ENCODE data around the gene BNC2. TPM values are rescaled to one million over a fixed set of nuclear protein-coding genes. Genes with fewer than 3 reads are reported as not detected.

Gene BNC2
- total RNA-seq, 1 experiment from 2014 or later: 2.9 TPM

GRCh38 chr9:16447946-16448345, 422.5 kb downstream of the BNC2 start:
- CTCF ChIA-PET: no interaction called here
- BruUV-seq (replicated peaks): no TSS peak
- H3K4me1 ChIP-seq (replicated peaks; ENCODE audit: insufficient read depth): peaks cover 12% of the 10 kb centered on the region
- intact Hi-C loops (cut with micrococcal nuclease; ENCODE audit: unreplicated experiment): no loop called here
- no peak overlapping the region for H3K27ac ChIP-seq
- H3K9me2 ChIP-seq (ENCODE audit: insufficient read depth): no peaks in the 10 kb centered on the region
- 0 out of 2 replicates have a peak, but pooled peaks cover 3% of the 10 kb centered on the region for H3K9me3 ChIP-seq (ENCODE audit: insufficient read depth, low read depth)
- H3K79me2 ChIP-seq (ENCODE audit: low read depth): no peaks in the 10 kb centered on the region
- POLR2A ChIA-PET (ENCODE audit: unreplicated experiment): no interaction called here
- TF ChIP-seq EZH2 (IDR thresholded peaks at IDR 0.05; ENCODE audit: low read depth) (no peak), CTCF (conservative IDR thresholded peaks at IDR 0.05) (no peak)
- H3K4me3 ChIP-seq: no peak overlapping the region
- H2AFZ ChIP-seq: no peak overlapping the region
- no peaks in the 10 kb centered on the region for H4K20me1 ChIP-seq (ENCODE audit: insufficient read depth)
- no peaks in the 10 kb centered on the region for H3K27me3 ChIP-seq (ENCODE audit: insufficient read depth, low read depth)
- no peak overlapping the region for H3K4me2 ChIP-seq
- no peaks in the 10 kb centered on the region for H3F3A ChIP-seq (ENCODE audit: insufficient read depth, low read depth)
- H3K36me3 ChIP-seq (ENCODE audit: low read depth): no peaks in the 10 kb centered on the region
- no peak for DNase-seq

GRCh38 chr9:16446636-16447035, 423.8 kb downstream of the BNC2 start:
- Histone ChIP-seq H3K27ac (no peak overlapping the region), H2AFZ (no peak overlapping the region), H3K4me1 (replicated peaks; ENCODE audit: insufficient read depth) (peaks cover 25% of the 10 kb centered on the region), H3K36me3 (ENCODE audit: low read depth) (no peaks in the 10 kb centered on the region), H4K20me1 (ENCODE audit: insufficient read depth) (no peaks in the 10 kb centered on the region), H3K4me2 (no peak overlapping the region), H3K4me3 (no peak overlapping the region), H3K27me3 (ENCODE audit: insufficient read depth, low read depth) (no peaks in the 10 kb centered on the region), H3F3A (ENCODE audit: insufficient read depth, low read depth) (no peaks in the 10 kb centered on the region; the same call in 1 of the 2 replicates), H3K79me2 (ENCODE audit: low read depth) (no peaks in the 10 kb centered on the region), H3K9me3 (ENCODE audit: insufficient read depth, low read depth) (0 out of 2 replicates have a peak, but pooled peaks cover 3% of the 10 kb centered on the region), H3K9me2 (ENCODE audit: insufficient read depth) (no peaks in the 10 kb centered on the region)
- DNase-seq: no peak
- CTCF ChIA-PET: no interaction called here
- intact Hi-C loops (cut with micrococcal nuclease; ENCODE audit: unreplicated experiment): no loop called here
- no peak for TF ChIP-seq CTCF (conservative IDR thresholded peaks at IDR 0.05)
- no peak for TF ChIP-seq EZH2 (IDR thresholded peaks at IDR 0.05; ENCODE audit: low read depth)
- no TSS peak for BruUV-seq (replicated peaks)
- POLR2A ChIA-PET (ENCODE audit: unreplicated experiment): no interaction called here

GRCh38 chr9:16445141-16445920, 425.1 kb downstream of the BNC2 start:
- DNase-seq: peak in 1 of 2 experiments; percentile 61
- Histone ChIP-seq H3K9me2 (ENCODE audit: insufficient read depth) (no peaks in the 10 kb centered on the region), H3K9me3 (ENCODE audit: insufficient read depth, low read depth) (0 out of 2 replicates have a peak, but pooled peaks cover 3% of the 10 kb centered on the region), H2AFZ (no peak overlapping the region), H3K4me1 (replicated peaks; ENCODE audit: insufficient read depth) (peaks cover 27% of the 10 kb centered on the region), H3K27me3 (ENCODE audit: insufficient read depth, low read depth) (no peaks in the 10 kb centered on the region), H3K27ac (no peak overlapping the region), H3K36me3 (ENCODE audit: low read depth) (no peaks in the 10 kb centered on the region), H3K79me2 (ENCODE audit: low read depth) (no peaks in the 10 kb centered on the region), H3K4me3 (no peak overlapping the region), H3K4me2 (no peak overlapping the region), H3F3A (ENCODE audit: insufficient read depth, low read depth) (no peaks in the 10 kb centered on the region; the same call in 1 of the 2 replicates), H4K20me1 (ENCODE audit: insufficient read depth) (no peaks in the 10 kb centered on the region)
- TF ChIP-seq EZH2 (IDR thresholded peaks at IDR 0.05; ENCODE audit: low read depth) (no peak), CTCF (conservative IDR thresholded peaks at IDR 0.05) (no peak)
- POLR2A ChIA-PET (ENCODE audit: unreplicated experiment): no interaction called here
- BruUV-seq (replicated peaks): no TSS peak
- intact Hi-C loops (cut with micrococcal nuclease; ENCODE audit: unreplicated experiment): no loop called here
- CTCF ChIA-PET: no interaction called here

All from PC-9 (cell line).